Sigmoid colon (tissue), 7 donors: ENCODE measurements around the gene DNAJC21. TPM values are rescaled to one million over a fixed set of nuclear protein-coding genes. Genes with fewer than 3 reads are reported as not detected.

Experiments
- DNase-seq: peaks from one replicate; pipeline ENCODE4 v3.0.0-alpha.2; 2019
- H3K27ac ChIP-seq, 4 donors: fragments of 200-600 bp; sonication (generic); one replicate each; pipeline ENCODE4 v1.5.1; 2016 to 2019; ENCODE audit warnings: mild to moderate bottlenecking in 1 of 4
- H3K27me3 ChIP-seq, 3 donors: fragments of 200-600 bp; sonication (generic); one replicate each; pipeline ENCODE4 v1.5.1; 2019; ENCODE audit warnings: mild to moderate bottlenecking in 1 of 3
- H3K36me3 ChIP-seq, 4 donors: fragments of 200-600 bp; sonication (generic); one replicate each; pipeline ENCODE4 v1.5.1; 2016 to 2019
- H3K4me1 ChIP-seq, 4 donors: fragments of 200-600 bp; sonication (generic); one replicate each; pipeline ENCODE4 v1.5.1; 2017 to 2019
- H3K4me3 ChIP-seq, 4 donors: fragments of 200-600 bp; sonication (generic); one replicate each; pipeline ENCODE4 v1.5.1; 2017 to 2019; ENCODE audit warnings: mild to moderate bottlenecking in 2 of 4, moderate library complexity in 1 of 4
- H3K9me3 ChIP-seq, 4 donors: fragments of 200-600 bp in 3 of 4; sonication (generic) in 3 of 4; one replicate each; pipeline versions ENCODE4 v1.5.1 to v1.6.1; 2013 to 2019
- CTCF ChIP-seq, 4 experiments: fragments of 450-650 bp in 3 of 4; fragments of 200-600 bp in 1 of 4; IDR thresholded peaks; one replicate each; pipeline ENCODE4 v1.5.1; 2016 to 2019; ENCODE audit warnings: antibody characterized with exemption in 4 of 4, mild to moderate bottlenecking in 3 of 4, moderate library complexity in 2 of 4
- EP300 ChIP-seq, 4 donors: sonication (generic); formaldehyde crosslinking; IDR thresholded peaks; one replicate each; pipeline ENCODE4 v1.6.1; 2017; ENCODE audit warnings: antibody characterized with exemption in 4 of 4
- POLR2A ChIP-seq, 2 donors: fragments of 450-650 bp; IDR thresholded peaks; one replicate each; pipeline ENCODE4 v1.6.1; 2016; ENCODE audit warnings: antibody characterized with exemption in 2 of 2, mild to moderate bottlenecking in 2 of 2, moderate library complexity in 2 of 2
- POLR2AphosphoS5 ChIP-seq, 4 donors: sonication (generic); formaldehyde crosslinking; IDR thresholded peaks; one replicate each; pipeline ENCODE4 v1.6.1; 2017; ENCODE audit warnings: antibody characterized with exemption in 4 of 4
- WGBS, 2 donors: extraction: QIAGEN DNeasy Blood & Tissue Kit; methylation state at CpG; one replicate each; pipeline ENCODE4 v1.1.7; 2013; 5-methylcytosine and 5-hydroxymethylcytosine counted together
- intact Hi-C: fragments of 100-400 bp; cut with DNase I; formaldehyde crosslinking; loops from one replicate; pipeline ENCODE4 v1.15.1; 2023
- polyA plus RNA-seq, 3 donors: library from polyadenylated mRNA; stranded (reverse); fragments of 200-250 nt; gene quantifications; one replicate each; pipeline ENCODE4 v1.2.3, GENCODE V29; 2013
- total RNA-seq, 4 donors: library from RNA; depleted of rRNA; stranded (reverse); fragments of >200 nt; gene quantifications; one replicate each; pipeline ENCODE4 v1.1.0, GENCODE V29; 2016
- donor health status: healthy with polysubstance abuse.
- donor health status: Bipolar disorder and iron deficiency.
- donor health status: healthy.

Gene DNAJC21
- total and polyA plus RNA-seq, 7 donors = 26.4 to 47.1 (median 40.6) TPM

- Histone ChIP-seq H3K27me3 (no peaks in the 10 kb centered on the region), H3K27ac (no peak overlapping the region)
- intact Hi-C loops = no loop called here
Observed at GRCh38 chr5:34957321-34957720, 28.0 kb downstream of the DNAJC21 start.

GRCh38 chr5:34957857-34958690 is 28.7 kb downstream of the DNAJC21 start:
- Histone ChIP-seq H3K27ac (no peak overlapping the region), H3K4me1 (no peaks in the 10 kb centered on the region), H3K9me3 (no peaks in the 10 kb centered on the region), H3K27me3 (no peaks in the 10 kb centered on the region), H3K36me3 (peaks cover 0 to 22% (median 5%) of the 10 kb centered on the region in 4 donors), H3K4me3 (no peak overlapping the region)
- 43 to 62% methylated on average over 5 of the region's 5 CpGs for WGBS, 2 donors
- DNase-seq = no peak
- intact Hi-C loops = no loop called here
- TF ChIP-seq POLR2AphosphoS5 (IDR thresholded peaks at IDR 0.05) = no peak
- peak in 2 of 4 experiments; percentile 12 to 35 for TF ChIP-seq CTCF (IDR thresholded peaks at IDR 0.05)
- no peak for TF ChIP-seq POLR2A (IDR thresholded peaks at IDR 0.05)

More at GRCh38 chr5:34957321-34957720, 28.0 kb downstream of the DNAJC21 start:
- H3K4me3 ChIP-seq = no peak overlapping the region
- no peaks in the 10 kb centered on the region for H3K4me1 ChIP-seq
- DNase-seq = no peak
- WGBS, 2 donors = 98 to 100% methylated on average over 1 of the region's 1 CpG
- TF ChIP-seq POLR2A (IDR thresholded peaks at IDR 0.05) (no peak), POLR2AphosphoS5 (IDR thresholded peaks at IDR 0.05) (no peak), CTCF (IDR thresholded peaks at IDR 0.05) (no peak), EP300 (IDR thresholded peaks at IDR 0.05) (no peak)
- no peaks in the 10 kb centered on the region for H3K9me3 ChIP-seq
- peaks cover 0 to 29% (median 5%) of the 10 kb centered on the region in 4 donors for H3K36me3 ChIP-seq

GRCh38 chr5:34959323-34959722 is 30.0 kb downstream of the DNAJC21 start:
- TF ChIP-seq POLR2A (IDR thresholded peaks at IDR 0.05) = no peak
- TF ChIP-seq EP300 (IDR thresholded peaks at IDR 0.05) = no peak
- no peak for TF ChIP-seq CTCF (IDR thresholded peaks at IDR 0.05)
- TF ChIP-seq POLR2AphosphoS5 (IDR thresholded peaks at IDR 0.05) = no peak
- Histone ChIP-seq H3K36me3 (peaks cover 0 to 12% (median 5%) of the 10 kb centered on the region in 4 donors), H3K9me3 (no peaks in the 10 kb centered on the region), H3K27ac (no peak overlapping the region), H3K27me3 (no peaks in the 10 kb centered on the region), H3K4me1 (no peaks in the 10 kb centered on the region), H3K4me3 (no peak overlapping the region)
- whole genome bisulfite sequencing, 2 donors = 74 to 96% methylated on average over 1 of the region's 1 CpG
- DNase-seq = no peak
- intact Hi-C loops = no loop called here

GRCh38 chr5:34967540-34967939 is 38.2 kb downstream of the DNAJC21 start:
- no peaks in the 10 kb centered on the region for H3K9me3 ChIP-seq
- no peaks in the 10 kb centered on the region for H3K27me3 ChIP-seq
- no peaks in the 10 kb centered on the region for H3K36me3 ChIP-seq
- DNase-seq = no peak
- intact Hi-C loops = no loop called here
- H3K4me3 ChIP-seq = no peak overlapping the region
- TF ChIP-seq POLR2A (IDR thresholded peaks at IDR 0.05) = no peak
- no peak for TF ChIP-seq EP300 (IDR thresholded peaks at IDR 0.05)
- no peak for TF ChIP-seq POLR2AphosphoS5 (IDR thresholded peaks at IDR 0.05)
- TF ChIP-seq CTCF (IDR thresholded peaks at IDR 0.05) = no peak
- no peaks in the 10 kb centered on the region for H3K4me1 ChIP-seq
- H3K27ac ChIP-seq = no peak overlapping the region
- 88 to 93% methylated on average over 4 of the region's 4 CpGs for WGBS, 2 donors
